ENCODE data around the gene KNL1.

DNA sequence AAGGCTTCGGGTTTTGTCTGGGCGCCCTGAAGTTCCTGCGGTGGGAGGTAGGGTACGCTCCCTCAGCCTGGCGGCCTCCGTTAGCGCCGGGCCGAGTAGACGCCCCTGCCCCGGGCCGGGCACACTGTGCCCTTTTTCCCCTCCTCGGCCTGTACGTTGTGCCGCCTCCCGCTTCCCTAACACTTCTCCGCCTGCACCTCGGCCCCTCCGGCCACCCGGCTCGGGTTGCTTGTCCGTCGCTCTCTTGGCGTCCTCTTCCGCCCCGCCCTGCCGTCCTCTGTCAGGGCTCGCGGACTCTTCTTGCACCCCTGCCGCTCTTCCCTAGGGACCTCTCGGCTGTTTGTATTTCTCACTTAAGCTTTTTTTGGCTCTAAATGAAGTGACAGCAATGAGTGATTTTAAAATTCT is 384 bp downstream of the KNL1 start:
- TF ChIP-seq ESRRG (CRISPR knock-in tag; IDR thresholded peaks at IDR 0.05) (no peak), ZFP3 (CRISPR knock-in tag; IDR thresholded peaks at IDR 0.05) (no peak), SNAI2 (CRISPR knock-in tag; IDR thresholded peaks at IDR 0.05) (no peak), RARB (CRISPR knock-in tag; IDR thresholded peaks at IDR 0.05) (no peak)
- TF ChIP-seq, protein P1, sequence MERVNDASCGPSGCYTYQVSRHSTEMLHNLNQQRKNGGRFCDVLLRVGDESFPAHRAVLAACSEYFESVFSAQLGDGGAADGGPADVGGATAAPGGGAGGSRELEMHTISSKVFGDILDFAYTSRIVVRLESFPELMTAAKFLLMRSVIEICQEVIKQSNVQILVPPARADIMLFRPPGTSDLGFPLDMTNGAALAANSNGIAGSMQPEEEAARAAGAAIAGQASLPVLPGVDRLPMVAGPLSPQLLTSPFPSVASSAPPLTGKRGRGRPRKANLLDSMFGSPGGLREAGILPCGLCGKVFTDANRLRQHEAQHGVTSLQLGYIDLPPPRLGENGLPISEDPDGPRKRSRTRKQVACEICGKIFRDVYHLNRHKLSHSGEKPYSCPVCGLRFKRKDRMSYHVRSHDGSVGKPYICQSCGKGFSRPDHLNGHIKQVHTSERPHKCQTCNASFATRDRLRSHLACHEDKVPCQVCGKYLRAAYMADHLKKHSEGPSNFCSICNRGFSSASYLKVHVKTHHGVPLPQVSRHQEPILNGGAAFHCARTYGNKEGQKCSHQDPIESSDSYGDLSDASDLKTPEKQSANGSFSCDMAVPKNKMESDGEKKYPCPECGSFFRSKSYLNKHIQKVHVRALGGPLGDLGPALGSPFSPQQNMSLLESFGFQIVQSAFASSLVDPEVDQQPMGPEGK (CRISPR knock-in tag; IDR thresholded peaks at IDR 0.05; ENCODE audit: borderline replicate concordance): no peak

Measured in SK-N-SH treated with all-trans-retinoic acid at 6 μM for 48 hours (cell line).